22Rv1 (cell line): Measurements from ENCODE around the gene HEMK1.

ENCODE experiments used
- H3K27ac ChIP-seq: fragments of 450-650 bp; 2 replicates; pipeline ENCODE4 v1.5.1; 2017
- ZFX ChIP-seq: fragments of 450-650 bp; IDR thresholded peaks from 2 replicates; pipeline ENCODE4 v1.6.1; 2017; ENCODE audit warnings: antibody characterized with exemption, borderline replicate concordance
- TF ChIP-seq, protein P1 (sequence below): fragments of 450-650 bp; IDR thresholded peaks from 2 replicates; pipeline ENCODE4 v1.5.1; 2017; ENCODE audit warnings: mild to moderate bottlenecking

HEMK1 gene

DNA sequence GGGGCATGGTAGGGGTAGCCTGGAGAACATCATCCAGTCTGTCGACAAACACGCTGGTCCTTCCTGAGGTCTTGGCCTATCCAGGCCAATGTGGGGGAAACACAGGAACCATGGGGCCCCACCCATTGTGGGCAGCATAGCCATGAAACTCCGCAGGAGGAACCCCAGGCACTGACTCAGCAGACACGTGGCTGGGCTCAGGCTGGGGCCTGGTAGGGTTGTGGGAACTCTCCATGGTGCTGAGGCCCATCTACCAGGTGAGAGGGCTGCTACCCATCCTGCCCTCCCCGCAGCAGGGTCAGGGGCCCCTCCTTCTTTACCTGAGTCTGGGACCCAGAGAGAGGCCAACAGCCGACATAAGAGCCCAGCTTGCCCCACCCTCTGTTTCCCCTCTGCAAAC lies 43.3 kb upstream of the HEMK1 start:
- no peak overlapping the region for H3K27ac ChIP-seq
- no peak for TF ChIP-seq ZFX
- TF ChIP-seq, protein P1, sequence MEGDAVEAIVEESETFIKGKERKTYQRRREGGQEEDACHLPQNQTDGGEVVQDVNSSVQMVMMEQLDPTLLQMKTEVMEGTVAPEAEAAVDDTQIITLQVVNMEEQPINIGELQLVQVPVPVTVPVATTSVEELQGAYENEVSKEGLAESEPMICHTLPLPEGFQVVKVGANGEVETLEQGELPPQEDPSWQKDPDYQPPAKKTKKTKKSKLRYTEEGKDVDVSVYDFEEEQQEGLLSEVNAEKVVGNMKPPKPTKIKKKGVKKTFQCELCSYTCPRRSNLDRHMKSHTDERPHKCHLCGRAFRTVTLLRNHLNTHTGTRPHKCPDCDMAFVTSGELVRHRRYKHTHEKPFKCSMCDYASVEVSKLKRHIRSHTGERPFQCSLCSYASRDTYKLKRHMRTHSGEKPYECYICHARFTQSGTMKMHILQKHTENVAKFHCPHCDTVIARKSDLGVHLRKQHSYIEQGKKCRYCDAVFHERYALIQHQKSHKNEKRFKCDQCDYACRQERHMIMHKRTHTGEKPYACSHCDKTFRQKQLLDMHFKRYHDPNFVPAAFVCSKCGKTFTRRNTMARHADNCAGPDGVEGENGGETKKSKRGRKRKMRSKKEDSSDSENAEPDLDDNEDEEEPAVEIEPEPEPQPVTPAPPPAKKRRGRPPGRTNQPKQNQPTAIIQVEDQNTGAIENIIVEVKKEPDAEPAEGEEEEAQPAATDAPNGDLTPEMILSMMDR, result no peak

GRCh38 chr3:50530001-50530970 lies 39.0 kb upstream of the HEMK1 start:
- TF ChIP-seq, protein P1, result no peak
- TF ChIP-seq ZFX, result no peak
- no peak overlapping the region for H3K27ac ChIP-seq

DNA sequence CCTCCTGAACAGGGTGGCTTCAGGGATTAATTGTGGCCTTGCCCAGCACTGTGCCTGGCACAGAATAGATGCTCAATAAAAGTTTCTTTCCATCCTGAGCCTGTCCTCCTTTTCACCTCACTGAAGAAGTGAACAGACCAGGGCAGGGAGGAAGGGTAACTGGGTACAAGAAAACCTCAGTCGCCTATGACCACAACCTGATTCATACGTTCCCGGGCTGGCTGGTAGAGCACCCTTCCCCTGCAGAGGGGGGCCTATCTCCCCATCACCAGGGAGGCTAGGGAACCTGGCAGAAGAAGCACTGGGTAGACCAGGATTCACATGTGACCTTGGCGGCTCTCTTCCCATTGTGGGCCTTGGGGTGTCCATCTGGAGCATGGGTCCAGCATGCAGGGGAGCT lies 38.1 kb upstream of the HEMK1 start:
- no peak overlapping the region for H3K27ac ChIP-seq
- TF ChIP-seq, protein P1, result no peak
- TF ChIP-seq ZFX, result no peak

- TF ChIP-seq, protein P1, result no peak
- TF ChIP-seq ZFX, result no peak
Measured at GRCh38 chr3:50532062-50532705, 37.1 kb upstream of the HEMK1 start.

GRCh38 chr3:50533316-50533715 lies 36.0 kb upstream of the HEMK1 start:
- no peak overlapping the region for H3K27ac ChIP-seq
- TF ChIP-seq, protein P1, result no peak
- TF ChIP-seq ZFX, result no peak

More at GRCh38 chr3:50532062-50532705, 37.1 kb upstream of the HEMK1 start:
- H3K27ac ChIP-seq, result no peak overlapping the region

DNA sequence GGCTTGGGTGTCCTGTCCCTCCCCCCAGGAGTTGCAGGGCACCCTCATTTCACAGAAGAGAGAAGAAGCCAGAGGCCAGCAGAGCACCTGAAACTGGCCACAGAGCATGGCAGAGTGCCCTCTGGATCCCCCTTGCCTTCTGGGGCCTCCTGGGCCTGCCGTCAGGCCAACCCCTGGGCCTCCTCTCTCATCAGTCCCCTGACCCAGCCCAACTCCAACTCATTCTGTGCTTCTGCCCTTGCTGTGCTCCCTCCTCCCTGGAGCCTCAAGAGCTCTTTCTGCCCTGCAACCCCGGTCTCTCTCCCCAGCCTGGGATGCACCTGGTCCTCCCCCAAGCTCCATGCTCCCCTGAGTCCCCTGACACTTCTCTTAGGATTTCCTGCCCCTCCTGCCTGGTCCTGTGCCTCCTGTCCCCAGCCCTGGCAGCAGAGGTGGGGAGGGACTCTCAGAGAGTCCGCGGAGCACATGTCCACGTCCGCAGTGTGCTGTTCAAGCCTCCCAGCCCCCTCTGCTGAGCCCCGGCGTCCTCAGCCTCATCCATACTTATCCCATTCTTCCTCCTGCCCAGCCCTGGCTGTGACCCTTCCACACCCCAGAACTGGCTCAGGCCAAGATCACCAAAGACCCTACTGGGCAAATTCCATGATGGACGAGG lies 35.4 kb upstream of the HEMK1 start:
- no peak overlapping the region for H3K27ac ChIP-seq
- no peak for TF ChIP-seq ZFX
- TF ChIP-seq, protein P1, result no peak
